HG02981 (cell line): Measurements from ENCODE around the gene CTNND2.

Experiments used
- ATAC-seq: cut with Tn5 transposase; IDR thresholded peaks from one replicate; pipeline ENCODE4 v1.9.1; 2021; ENCODE audit warnings: mild to moderate bottlenecking, moderate library complexity; ENCODE audit not compliant: unreplicated experiment

Gene CTNND2

DNA sequence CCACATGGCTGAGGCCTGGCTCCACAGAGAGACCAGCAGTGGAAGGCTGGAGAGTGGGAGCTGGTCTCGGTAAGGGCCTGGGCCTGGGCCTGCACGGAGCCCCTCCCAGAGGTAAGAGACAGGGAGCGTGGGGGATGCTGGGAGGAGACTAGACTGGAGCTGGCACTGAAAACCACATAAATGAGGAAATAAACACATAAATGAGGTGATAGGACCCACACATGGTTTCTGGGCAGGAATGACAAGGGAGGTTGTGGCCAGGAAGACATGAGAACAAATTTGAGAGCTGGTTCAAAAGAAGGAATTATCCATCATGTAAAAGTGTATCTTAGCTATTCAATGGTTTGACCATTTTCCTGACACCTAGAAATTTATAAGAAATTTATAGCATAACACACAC, 691.5 kb downstream of the CTNND2 start:
- no peak for ATAC-seq

- no peak for ATAC-seq
Measured at GRCh38 chr5:11197726-11198125, 706.5 kb downstream of the CTNND2 start.

GRCh38 chr5:11191673-11192072, 712.6 kb downstream of the CTNND2 start:
- no peak for ATAC-seq

- peak; percentile 78 for ATAC-seq
Measured at GRCh38 chr5:11182441-11183080, 721.7 kb downstream of the CTNND2 start.

GRCh38 chr5:11181940-11182339, 722.3 kb downstream of the CTNND2 start:
- ATAC-seq, result no peak

GRCh38 chr5:11180890-11181289, 723.4 kb downstream of the CTNND2 start:
- ATAC-seq, result no peak

- no peak for ATAC-seq
Measured at GRCh38 chr5:11177999-11178711, 726.1 kb downstream of the CTNND2 start.

GRCh38 chr5:11174591-11174990, 729.7 kb downstream of the CTNND2 start:
- ATAC-seq, result no peak

- no peak for ATAC-seq
Measured at GRCh38 chr5:11172484-11172883, 731.8 kb downstream of the CTNND2 start.

GRCh38 chr5:11171236-11171635, 733.0 kb downstream of the CTNND2 start:
- no peak for ATAC-seq

- ATAC-seq, result no peak
Measured at GRCh38 chr5:11166923-11167322, 737.3 kb downstream of the CTNND2 start.

GRCh38 chr5:11164531-11165294, 739.5 kb downstream of the CTNND2 start:
- ATAC-seq, result no peak

- ATAC-seq, result no peak
Measured at GRCh38 chr5:11157132-11157531, 747.1 kb downstream of the CTNND2 start.

- ATAC-seq, result no peak
Measured at GRCh38 chr5:11153670-11154382, 750.4 kb downstream of the CTNND2 start.

DNA sequence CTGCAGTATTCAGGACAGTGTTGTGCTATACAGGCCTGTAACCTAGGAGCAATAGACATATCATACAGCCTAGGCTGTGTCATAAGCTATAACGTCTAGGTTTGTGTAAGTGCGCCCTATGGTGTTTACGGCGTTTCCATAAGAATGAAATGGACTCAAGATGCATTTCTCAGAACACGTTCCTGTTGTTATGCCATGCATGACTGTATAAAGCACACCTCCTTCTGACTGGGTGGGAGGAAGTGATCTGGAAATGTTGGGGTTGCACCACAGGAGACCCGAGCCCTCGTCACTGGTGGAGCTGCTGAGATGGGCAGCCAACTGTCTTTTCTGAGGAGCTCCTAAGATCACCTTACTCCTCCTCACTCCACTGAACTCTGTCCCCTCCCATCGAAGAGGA, 751.9 kb downstream of the CTNND2 start:
- ATAC-seq, result no peak

DNA sequence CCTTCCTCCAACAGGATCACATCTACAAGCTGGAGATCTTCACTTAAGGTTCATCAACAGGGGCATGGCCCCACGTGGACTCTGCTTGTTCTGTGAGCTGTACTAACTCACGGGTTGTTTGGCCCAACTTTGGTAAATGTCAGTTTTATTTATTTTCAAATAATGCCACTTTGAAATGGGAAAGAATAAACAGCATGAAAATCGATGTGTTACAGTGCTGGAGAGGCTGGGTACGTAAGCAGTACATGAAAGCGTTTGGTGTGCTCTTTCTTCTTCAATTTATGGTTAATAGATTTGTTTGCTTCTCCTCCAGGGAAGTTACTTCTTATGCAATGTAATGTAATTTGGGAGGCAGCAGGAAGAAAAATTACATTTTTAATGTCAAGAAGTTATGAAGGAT, 753.3 kb downstream of the CTNND2 start:
- ATAC-seq, result no peak

GRCh38 chr5:11148810-11149539, 755.3 kb downstream of the CTNND2 start:
- ATAC-seq, result no peak

GRCh38 chr5:11146171-11146570, 758.1 kb downstream of the CTNND2 start:
- ATAC-seq, result no peak

- peak; percentile 72 for ATAC-seq
Measured at GRCh38 chr5:11143456-11144267, 760.6 kb downstream of the CTNND2 start.
